H1 (cell line): ENCODE data around the gene COL4A1. TPM values are rescaled to one million over a fixed set of nuclear protein-coding genes. Genes with fewer than 3 reads are reported as not detected.

Source experiments
- CTCF ChIA-PET: fragments of 300-600 bp; sonication (Branson Sonifier 250); formaldehyde crosslinking; loops from one replicate; lab custom pipeline; 2021; ENCODE audit not compliant: partially characterized antibody; lab: Charles Lee
- POLR2A ChIA-PET: fragments of 300-600 bp; sonication (Branson Sonifier 250); formaldehyde crosslinking; loops from one replicate; lab custom pipeline; 2021; ENCODE audit warnings: inconsistent platforms; ENCODE audit not compliant: partially characterized antibody; lab: Charles Lee
- DNase-seq, 2 experiments: peaks; one replicate each; pipeline versions ENCODE4 v3.0.0 to v3.0.0-alpha.2; 2010 to 2022; ENCODE audit warnings: low spot score in 2 of 2, low read depth in 1 of 2, mixed read lengths in 1 of 2
- FAIRE-seq: peaks from 2 replicates; lab custom pipeline; 2011; peaks lifted over from hg19 to GRCh38; lab: Jason Lieb, UNC
- H2AFZ ChIP-seq: 2 replicates; pipeline ENCODE4 v1.8.1; 2012; ENCODE audit warnings: low read length, inconsistent platforms
- H2AK5ac ChIP-seq: 2 replicates; pipeline ENCODE4 v1.6.1; 2013; ENCODE audit warnings: low read depth, low read length
- H2BK120ac ChIP-seq: replicated peaks from 2 replicates; pipeline ENCODE3; 2013; ENCODE audit warnings: low read depth, low read length, inconsistent platforms
- H2BK12ac ChIP-seq: 2 replicates; pipeline ENCODE4 v1.6.1; 2013; ENCODE audit warnings: low read depth, low read length
- H2BK15ac ChIP-seq: 2 replicates; pipeline ENCODE4 v1.6.1; 2013; ENCODE audit warnings: low read length
- H2BK20ac ChIP-seq: 2 replicates; pipeline ENCODE4 v1.6.1; 2013; ENCODE audit warnings: low read length
- H2BK5ac ChIP-seq: 2 replicates; pipeline ENCODE4 v1.6.1; 2013; ENCODE audit warnings: low read depth, low read length
- H3K14ac ChIP-seq: 2 replicates; pipeline ENCODE4 v1.6.1; 2013; ENCODE audit warnings: inconsistent platforms; ENCODE audit not compliant: insufficient read length
- H3K18ac ChIP-seq: 2 replicates; pipeline ENCODE4 v1.6.1; 2013; ENCODE audit warnings: low read length; ENCODE audit errors: extremely low read depth
- H3K23ac ChIP-seq: 2 replicates; pipeline ENCODE4 v1.6.1; 2013; ENCODE audit warnings: inconsistent platforms; ENCODE audit not compliant: insufficient read length
- H3K23me2 ChIP-seq: 2 replicates; pipeline ENCODE4 v1.6.1; 2013; ENCODE audit warnings: low read depth, low read length
- H3K27ac ChIP-seq: 2 replicates; pipeline ENCODE4 v1.6.1; 2011; ENCODE audit warnings: low read depth, low read length, inconsistent platforms
- H3K27me3 ChIP-seq, 4 experiments: replicated peaks in 1 of 4; 1 replicate in 1 of 4; 2 replicates in 3 of 4; pipeline versions ENCODE4 v1.6.1 to v1.8.1; 2011 to 2013; ENCODE audit warnings: low read length in 3 of 4, mild to moderate bottlenecking in 3 of 4, inconsistent platforms in 2 of 4, mixed read lengths in 2 of 4, moderate library complexity in 1 of 4; ENCODE audit not compliant: control insufficient read depth in 3 of 4, insufficient read depth in 3 of 4; ENCODE audit errors: extremely low read depth in 1 of 4
- H3K36me3 ChIP-seq, 4 experiments: 2 replicates each; pipeline versions ENCODE4 v1.6.1 to v1.8.1; 2011 to 2013; ENCODE audit warnings: mild to moderate bottlenecking in 4 of 4, low read length in 3 of 4, moderate library complexity in 2 of 4, control low read depth in 1 of 4, inconsistent platforms in 1 of 4; ENCODE audit not compliant: insufficient read depth in 4 of 4, control insufficient read depth in 2 of 4
- H3K4ac ChIP-seq: replicated peaks from 2 replicates; pipeline ENCODE3; 2013; ENCODE audit warnings: low read length, low read depth, mixed read lengths, inconsistent platforms; ENCODE audit not compliant: insufficient read length
- H3K4me1 ChIP-seq, 4 experiments: replicated peaks in 1 of 4; 1 replicate in 1 of 4; 2 replicates in 3 of 4; pipeline versions ENCODE4 v1.6.1 to v1.8.1; 2011 to 2013; ENCODE audit warnings: low read length in 3 of 4, inconsistent platforms in 2 of 4, mixed read lengths in 1 of 4; ENCODE audit not compliant: insufficient read depth in 4 of 4, control insufficient read depth in 3 of 4
- H3K4me2 ChIP-seq, 2 experiments: 2 replicates each; pipeline versions ENCODE4 v1.6.1 to v1.8.1; 2011 to 2013; ENCODE audit warnings: low read depth in 2 of 2, low read length in 2 of 2, control low read depth in 1 of 2, inconsistent platforms in 1 of 2, mild to moderate bottlenecking in 1 of 2; ENCODE audit not compliant: insufficient read depth in 1 of 2
- H3K4me3 ChIP-seq, 4 experiments: fragments of 200-600, 300-600 bp in 1 of 4; sonication (generic), shearing (Covaris generic), sonication (Bioruptor Twin) in 1 of 4; 2 replicates each; pipeline versions ENCODE4 v1.5.1 to v1.8.1; 2011 to 2016; ENCODE audit warnings: low read length in 4 of 4, low read depth in 3 of 4, control low read depth in 2 of 4, inconsistent platforms in 2 of 4, mild to moderate bottlenecking in 2 of 4, mixed read lengths in 1 of 4, moderate library complexity in 1 of 4; ENCODE audit not compliant: insufficient read depth in 2 of 4; ENCODE audit errors: extremely low read depth in 1 of 4
- H3K56ac ChIP-seq: replicated peaks from 2 replicates; pipeline ENCODE3; 2013; ENCODE audit warnings: low read depth, mild to moderate bottlenecking, mixed read lengths, low read length, inconsistent platforms; ENCODE audit not compliant: insufficient read length
- H3K79me1 ChIP-seq: 2 replicates; pipeline ENCODE4 v1.6.1; 2013; ENCODE audit warnings: low read depth, low read length, control low read depth
- H3K79me2 ChIP-seq, 2 experiments: 2 replicates each; pipeline versions ENCODE4 v1.6.1 to v1.8.1; 2012 to 2013; ENCODE audit warnings: low read length in 2 of 2, mild to moderate bottlenecking in 2 of 2, inconsistent platforms in 1 of 2; ENCODE audit not compliant: insufficient read depth in 2 of 2, control insufficient read depth in 1 of 2
- H3K9ac ChIP-seq, 4 experiments: replicated peaks in 1 of 4; 1 replicate in 1 of 4; 2 replicates in 3 of 4; pipeline versions ENCODE4 v1.6.1 to v1.8.1; 2011 to 2013; ENCODE audit warnings: low read depth in 3 of 4, low read length in 3 of 4, control low read depth in 2 of 4, mild to moderate bottlenecking in 2 of 4, moderate library complexity in 2 of 4, inconsistent platforms in 1 of 4; ENCODE audit errors: extremely low read depth in 1 of 4
- H3K9me3 ChIP-seq, 2 experiments: 2 replicates each; pipeline versions ENCODE4 v1.6.1 to v1.8.1; 2012 to 2013; ENCODE audit warnings: mild to moderate bottlenecking in 2 of 2, moderate library complexity in 2 of 2, control low read depth in 1 of 2, inconsistent platforms in 1 of 2, low read depth in 1 of 2, low read length in 1 of 2, mixed read lengths in 1 of 2; ENCODE audit not compliant: insufficient read depth in 2 of 2
- H4K20me1 ChIP-seq, 2 experiments: replicated peaks in 1 of 2; 2 replicates each; pipeline versions ENCODE3 to v1.8.1; 2011 to 2013; ENCODE audit warnings: inconsistent platforms in 2 of 2, low read length in 2 of 2, mild to moderate bottlenecking in 1 of 2; ENCODE audit not compliant: insufficient read depth in 2 of 2, control insufficient read depth in 1 of 2
- H4K5ac ChIP-seq: 2 replicates; pipeline ENCODE4 v1.6.1; 2013; ENCODE audit warnings: low read length, low read depth, mixed read lengths, inconsistent platforms; ENCODE audit not compliant: insufficient read length
- H4K8ac ChIP-seq: 2 replicates; pipeline ENCODE4 v1.8.0; 2013; ENCODE audit warnings: mild to moderate bottlenecking, moderate library complexity, low read length, inconsistent platforms; ENCODE audit not compliant: insufficient read depth; ENCODE audit errors: extremely low read depth
- H4K91ac ChIP-seq: replicated peaks from 2 replicates; pipeline ENCODE3; 2013; ENCODE audit warnings: low read length, mixed read lengths, inconsistent platforms; ENCODE audit not compliant: insufficient read length
- ATF2 ChIP-seq: IDR thresholded peaks from 2 replicates; pipeline ENCODE4 v1.6.1; 2012; ENCODE audit warnings: low read length, inconsistent platforms
- CREB1 ChIP-seq: IDR thresholded peaks from 2 replicates; pipeline ENCODE4 v1.6.1; 2012; ENCODE audit warnings: inconsistent platforms
- E2F6 ChIP-seq: IDR thresholded peaks from 2 replicates; pipeline ENCODE4 v1.6.1; 2012; ENCODE audit warnings: inconsistent platforms
- EGR1 ChIP-seq: IDR thresholded peaks from 2 replicates; pipeline ENCODE4 v1.6.1; 2011; ENCODE audit warnings: low read depth, low read length, borderline replicate concordance
- MAX ChIP-seq: IDR thresholded peaks from 2 replicates; pipeline ENCODE4 v1.6.1; 2012; ENCODE audit warnings: inconsistent platforms
- SUZ12 ChIP-seq: fragments of 200-600 bp; sonication (generic); IDR thresholded peaks from 2 replicates; pipeline ENCODE4 v1.6.1; 2012; ENCODE audit warnings: mild to moderate bottlenecking, inconsistent platforms, low read length, moderate library complexity, mixed read lengths
- TAF7 ChIP-seq: optimal IDR thresholded peaks from 2 replicates; pipeline ENCODE3; 2011; ENCODE audit warnings: low read depth, mild to moderate bottlenecking, inconsistent platforms, low read length, moderate library complexity, borderline replicate concordance
- USF2 ChIP-seq: IDR thresholded peaks from 2 replicates; pipeline ENCODE4 v1.6.1; 2011; ENCODE audit warnings: low read length, improper control_type of control experiment
- YY1 ChIP-seq: IDR thresholded peaks from 2 replicates; pipeline ENCODE4 v1.6.1; 2011; ENCODE audit warnings: low read depth, mild to moderate bottlenecking, low read length
- WGBS, 2 experiments: shearing (Covaris generic) in 1 of 2; methylation state at CpG; one replicate each; pipeline versions ENCODE4 v1.1.6 to v1.1.7; 2013 to 2015; ENCODE audit warnings: low lambda C conversion rate in 2 of 2, mixed read lengths in 2 of 2, inconsistent platforms in 1 of 2, low coverage in 1 of 2, missing lambda C conversion rate in 1 of 2; ENCODE audit not compliant: insufficient replicate concordance in 2 of 2, insufficient coverage in 1 of 2, insufficient read length in 1 of 2; ENCODE audit errors: extremely low coverage in 1 of 2, missing lambda C conversion rate in 1 of 2; 5-methylcytosine and 5-hydroxymethylcytosine counted together
- polyA plus RNA-seq, 7 experiments: library from polyadenylated mRNA; depleted of rRNA in 3 of 7; stranded (reverse) in 5 of 7; unstranded in 2 of 7; fragments of >200 nt in 5 of 7; fragments of 200-250 nt in 2 of 7; gene quantifications; 1 replicate in 5 of 7; 2 replicates in 1 of 7; 4 replicates in 1 of 7; pipeline versions ENCODE4 v1.2.1 to v1.2.3, GENCODE V29; 2011 to 2013; ENCODE audit warnings: missing spikeins in 2 of 7, mixed read lengths in 2 of 7
- total RNA-seq: library from RNA; stranded (reverse); fragmentation: NEBNext Ultra II Directional; extraction: Animal tissue kit (Norgen Biotek cat#: 25700); gene quantifications from 2 replicates; pipeline ENCODE4 v1.2.1, GENCODE V29; 2021

COL4A1 gene
- total and polyA plus RNA-seq, 2 of the 8 experiments (the other 6 are each of a cell fraction or from before 2014, with no cell fraction given) = 30.7 to 82.0 TPM

- Histone ChIP-seq H3K4ac (no peak overlapping the region), H2BK5ac (no peak overlapping the region), H3K23ac (no peak overlapping the region), H3K4me1 (peaks cover 0 to 2% (median 0%) of the 10 kb centered on the region in 4 experiments; a peak in 1 of 7 replicates), H2BK15ac (no peak overlapping the region), H3K18ac (no peak overlapping the region), H3K23me2 (no peaks in the 10 kb centered on the region), H2AFZ (no peak overlapping the region), H4K91ac (no peak overlapping the region), H3K36me3 (no peaks in the 10 kb centered on the region), H2BK12ac (no peak overlapping the region), H2AK5ac (no peak overlapping the region), H3K4me3 (no peak overlapping the region), H2BK120ac (no peak overlapping the region), H3K27ac (no peak overlapping the region), H3K79me2 (no peaks in the 10 kb centered on the region; a peak in 1 of 4 replicates), H3K9me3 (no peaks in the 10 kb centered on the region), H3K9ac (no peak overlapping the region), H2BK20ac (no peak overlapping the region), H3K56ac (no peak overlapping the region), H3K79me1 (0 out of 2 replicates have a peak, but pooled peaks cover under 1% of the 10 kb centered on the region), H4K20me1 (peaks cover 2 to 3% of the 10 kb centered on the region in 2 experiments), H3K27me3 (no peaks in the 10 kb centered on the region), H3K4me2 (no peak overlapping the region), H3K14ac (no peak overlapping the region), H4K5ac (no peak overlapping the region), H4K8ac (no peak overlapping the region)
- 93% methylated on average over 21 of the region's 21 CpGs; no CpG with 5 or more reads in 1 of the 2 experiments for WGBS, 2 experiments
- CTCF ChIA-PET = interaction anchor here (0.6 to 6.4 kb wide), 8 partner anchors 9 to 285 kb away, joined by 3 to 44 read pairs (median 4); no protein-coding TSS in a partner anchor
- POLR2A ChIA-PET = interaction anchor here (0.9 kb wide), 1 partner anchor 82 kb away, joined by 3 read pairs; no protein-coding TSS in a partner anchor
- FAIRE-seq = no peak
- DNase-seq = no peak
- no peak for TF ChIP-seq E2F6
- TF ChIP-seq USF2 = no peak
- TF ChIP-seq TAF7 = no peak
- TF ChIP-seq ATF2 = no peak
- no peak for TF ChIP-seq CREB1
- no peak for TF ChIP-seq EGR1
- no peak for TF ChIP-seq SUZ12
- TF ChIP-seq YY1 = no peak
- TF ChIP-seq MAX = no peak
Observed at GRCh38 chr13:110218581-110219201, 88.3 kb downstream of the COL4A1 start.
